Sciatic nerve (tissue), 2 donors: ENCODE results near the gene C1orf35. TPM values are rescaled to one million over a fixed set of nuclear protein-coding genes. Genes with fewer than 3 reads are reported as not detected.

Source experiments
- ATAC-seq: fragments of 200-7000 bp; cut with Tn5 transposase; one replicate; pipeline ENCODE4 v1.9.1; 2020; ENCODE audit warnings: mild to moderate bottlenecking, moderate library complexity
- DNase-seq: peaks from one replicate; pipeline ENCODE4 v3.0.0-alpha.2; 2020; ENCODE audit warnings: low spot score
- intact Hi-C: fragments of 100-400 bp; cut with DNase I; formaldehyde crosslinking; loops from one replicate; pipeline ENCODE4 v1.14.2; 2022
- microRNA-seq: library from miRNA; unstranded; fragments of <30 nt; microRNA quantifications from one replicate; pipeline ENCODE4 v1.2.0, GENCODE V29; 2020
- total RNA-seq: library from RNA; stranded (reverse); fragmentation: NEBNext Ultra II Directional; extraction: Animal tissue kit (Norgen Biotek cat#: 25700); gene quantifications from one replicate; pipeline ENCODE4 v1.2.1, GENCODE V29; 2021
- donor health status: DM: no; HTN: no; CAD: no.
- donor health status: DM: no; HTN: no; CAD: no.

Gene C1orf35
- total RNA-seq, 1 donor from 2014 or later = 15.8 TPM

DNA sequence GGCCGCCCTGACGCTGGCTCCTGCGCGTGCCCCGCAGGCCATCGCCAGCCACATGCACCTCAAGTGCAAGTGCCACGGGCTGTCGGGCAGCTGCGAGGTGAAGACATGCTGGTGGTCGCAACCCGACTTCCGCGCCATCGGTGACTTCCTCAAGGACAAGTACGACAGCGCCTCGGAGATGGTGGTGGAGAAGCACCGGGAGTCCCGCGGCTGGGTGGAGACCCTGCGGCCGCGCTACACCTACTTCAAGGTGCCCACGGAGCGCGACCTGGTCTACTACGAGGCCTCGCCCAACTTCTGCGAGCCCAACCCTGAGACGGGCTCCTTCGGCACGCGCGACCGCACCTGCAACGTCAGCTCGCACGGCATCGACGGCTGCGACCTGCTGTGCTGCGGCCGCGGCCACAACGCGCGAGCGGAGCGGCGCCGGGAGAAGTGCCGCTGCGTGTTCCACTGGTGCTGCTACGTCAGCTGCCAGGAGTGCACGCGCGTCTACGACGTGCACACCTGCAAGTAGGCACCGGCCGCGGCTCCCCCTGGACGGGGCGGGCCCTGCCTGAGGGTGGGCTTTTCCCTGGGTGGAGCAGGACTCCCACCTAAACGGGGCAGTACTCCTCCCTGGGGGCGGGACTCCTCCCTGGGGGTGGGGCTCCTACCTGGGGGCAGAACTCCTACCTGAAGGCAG, 44.0 kb downstream of the C1orf35 start:
- DNase-seq (peak; percentile 59), ATAC-seq (no peak)
- intact Hi-C loops = no loop called here

DNA sequence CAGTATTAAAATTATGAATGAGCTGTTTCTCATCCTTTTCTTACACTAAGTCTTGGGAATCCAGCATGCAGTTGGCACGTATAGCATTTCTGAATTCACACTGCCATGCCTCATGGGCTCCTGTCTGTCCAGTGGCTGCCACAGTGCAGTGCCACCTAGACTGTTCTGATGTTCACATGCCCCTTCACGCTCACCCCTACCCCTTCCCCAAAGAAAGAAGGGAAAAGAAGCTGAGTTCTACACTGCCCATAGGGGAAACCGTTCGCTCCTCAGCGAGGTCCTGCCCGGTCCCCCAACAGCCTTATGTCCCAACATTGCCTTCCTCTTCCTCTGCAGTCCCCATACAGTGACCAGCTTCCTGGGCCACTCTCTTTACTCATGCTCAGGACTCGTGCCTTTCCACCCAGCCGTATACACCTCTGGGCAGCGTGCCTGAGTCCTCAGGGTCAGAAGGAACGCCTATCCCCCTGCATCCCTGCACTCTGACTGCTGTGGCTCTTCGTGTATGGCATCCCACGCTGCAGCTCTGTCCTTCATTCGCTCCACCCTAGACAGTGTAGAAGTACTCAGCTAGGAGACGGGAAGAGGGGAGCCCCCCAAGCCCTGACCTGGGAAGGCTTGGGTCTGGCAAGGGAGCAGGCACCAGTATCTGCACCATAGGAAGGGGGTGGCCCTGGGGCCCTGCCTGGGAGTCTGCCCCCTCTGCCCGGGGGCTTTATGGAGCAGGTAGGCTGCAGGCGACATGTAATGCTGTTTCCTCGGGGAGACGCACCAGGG, 44.8 kb downstream of the C1orf35 start:
- intact Hi-C loops = no loop called here
- ATAC-seq = no peak
- DNase-seq = peak; percentile 44

Small RNAs within 50 kb of the gene (microRNA-seq; reads per million reads assigned to microRNA genes)
- gene MIR3620 = 1.4 reads per million

Other genes starting within 250 kb of the C1orf35 start
- 11.4 TPM for gene WNT9A, start 155.4 kb downstream of the C1orf35 start, total RNA-seq
- gene WNT3A, start 96.3 kb downstream of the C1orf35 start, total RNA-seq = not detected
- gene ARF1, start 20.6 kb downstream of the C1orf35 start, total RNA-seq = 251 TPM
- 34.2 TPM for gene MRPL55, start 6.0 kb upstream of the C1orf35 start, total RNA-seq
- 250 TPM for gene GUK1, start 37.0 kb upstream of the C1orf35 start, total RNA-seq
- gene GJC2, start 46.6 kb upstream of the C1orf35 start, total RNA-seq = 10.5 TPM
- gene IBA57, start 62.5 kb upstream of the C1orf35 start, total RNA-seq = 10.4 TPM
- 18.3 TPM for gene OBSCN, start 104.7 kb upstream of the C1orf35 start, total RNA-seq